Hematopoietic multipotent progenitor cell treated with erythropoietin and hydrocortisone succinate and interleukin-3 and kit ligand, for 6 days (in vitro differentiated cells): ENCODE data around the gene KIAA0319L.
"Not testable (repeated sequence)": the region's sequence is repeated elsewhere in the genome, so short reads cannot be mapped to it uniquely, and the experiment has no call there.

ENCODE experiments used
- DNase-seq: peaks from one replicate; pipeline ENCODE4 v3.0.0-alpha.2; 2015

The KIAA0319L gene

GRCh38 chr1:35557118-35557610 lies at the start of gene KIAA0319L:
Gene KIAA0319L, minus strand, starts transcription at chr1:35557403. Its CDS starts 2,912 bp downstream, at chr1:35554491.
- peak; percentile 89 for DNase-seq

GRCh38 chr1:35605867-35606182 lies 48.6 kb upstream of the KIAA0319L start:
- DNase-seq = no peak

DNA sequence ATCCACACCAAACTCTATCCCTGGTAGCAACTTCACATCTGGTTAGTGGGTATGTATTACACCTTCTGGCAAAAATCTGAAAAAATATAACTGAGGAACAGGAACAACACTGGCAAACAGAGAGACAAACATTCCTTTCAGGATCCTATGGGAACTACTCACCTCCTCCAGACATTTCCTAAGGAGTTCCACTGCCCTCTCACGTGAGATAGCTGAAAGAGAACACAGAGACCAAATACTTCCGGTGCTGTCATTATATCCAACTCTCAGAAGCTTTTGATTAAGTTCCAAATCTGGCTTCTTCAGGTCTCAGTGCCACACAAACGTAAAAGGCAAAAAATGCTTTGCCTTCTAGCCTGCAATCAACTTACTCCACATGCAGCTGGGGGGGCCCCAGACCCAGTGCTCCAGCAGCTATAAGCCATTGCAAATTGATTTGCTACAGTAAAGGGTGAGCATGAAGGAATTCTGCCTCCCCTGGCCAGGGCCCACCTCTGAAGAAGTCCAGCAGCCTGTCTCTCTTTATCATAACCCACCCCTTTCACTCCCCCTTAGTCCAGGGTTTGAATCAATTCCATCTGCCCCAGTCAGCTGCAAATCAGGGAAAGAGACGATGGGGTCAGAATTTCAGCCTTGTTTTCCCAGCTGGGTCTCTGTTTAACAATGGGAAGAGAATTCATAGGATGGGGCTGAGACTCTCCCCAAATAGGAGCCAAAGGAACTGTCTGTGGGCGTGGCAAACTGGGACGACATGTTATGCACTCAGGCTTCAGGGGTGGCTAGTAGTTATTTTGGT lies 48.1 kb upstream of the KIAA0319L start:
- DNase-seq = no peak

- DNase-seq = no peak
Measured at GRCh38 chr1:35603941-35604340, 46.7 kb upstream of the KIAA0319L start.

DNA sequence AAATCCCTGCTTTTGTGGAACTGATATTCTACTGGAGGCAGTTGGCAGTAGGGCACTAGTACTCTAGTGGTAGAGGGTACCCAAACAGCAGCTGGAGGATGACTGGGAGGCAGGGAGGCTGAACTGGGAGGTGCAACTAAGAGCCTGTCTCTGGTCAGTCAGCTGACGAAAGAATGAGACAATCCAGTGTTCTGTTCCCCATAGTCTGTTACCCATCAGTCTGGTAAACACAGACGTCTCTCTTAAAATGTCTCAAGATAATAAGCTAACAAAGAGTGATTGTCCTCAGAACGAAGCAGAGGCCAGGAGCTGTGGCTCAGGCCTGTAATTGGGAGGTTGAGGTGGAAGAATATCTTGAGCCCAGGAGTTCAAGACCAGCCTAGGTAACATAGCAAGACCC lies 46.3 kb upstream of the KIAA0319L start:
- no peak for DNase-seq

DNA sequence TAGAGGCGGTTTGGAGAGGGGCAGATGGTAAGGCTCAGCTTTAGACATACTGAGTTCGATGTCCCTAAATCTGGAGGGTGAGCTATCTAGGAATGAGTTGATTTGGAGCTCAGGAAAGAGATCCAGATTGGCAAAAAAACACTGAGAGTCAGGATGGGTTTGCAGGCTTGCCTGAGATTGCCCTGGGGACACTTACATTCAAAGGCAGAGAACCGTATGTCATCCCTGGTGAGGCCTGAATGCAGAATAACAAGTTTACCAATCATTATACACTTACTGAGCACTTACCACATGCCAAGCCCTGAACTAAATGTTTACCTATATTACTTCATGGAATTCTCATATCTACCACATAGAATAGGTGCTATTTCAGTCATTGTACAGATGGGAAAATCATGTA lies 43.4 kb upstream of the KIAA0319L start:
- DNase-seq = no peak

DNA sequence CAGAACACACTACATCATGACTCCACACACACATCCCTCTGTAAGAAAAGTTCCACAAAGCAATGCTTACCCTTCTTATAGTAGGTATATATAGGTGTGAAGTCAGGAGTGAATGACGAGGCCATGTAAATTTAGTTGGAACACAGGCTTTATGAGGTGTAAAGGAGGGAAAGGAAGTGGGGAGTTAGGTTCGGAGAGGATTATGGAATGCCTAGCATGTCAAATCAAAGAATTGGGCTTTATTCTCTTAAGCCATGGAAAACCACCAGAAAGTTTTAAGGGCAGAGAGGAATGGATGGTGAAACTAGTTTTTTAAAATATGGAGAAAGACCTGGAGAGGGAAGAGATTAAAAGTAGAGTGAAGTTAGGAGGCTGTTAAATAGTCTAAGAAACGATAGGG lies 42.2 kb upstream of the KIAA0319L start:
- DNase-seq = no peak

DNA sequence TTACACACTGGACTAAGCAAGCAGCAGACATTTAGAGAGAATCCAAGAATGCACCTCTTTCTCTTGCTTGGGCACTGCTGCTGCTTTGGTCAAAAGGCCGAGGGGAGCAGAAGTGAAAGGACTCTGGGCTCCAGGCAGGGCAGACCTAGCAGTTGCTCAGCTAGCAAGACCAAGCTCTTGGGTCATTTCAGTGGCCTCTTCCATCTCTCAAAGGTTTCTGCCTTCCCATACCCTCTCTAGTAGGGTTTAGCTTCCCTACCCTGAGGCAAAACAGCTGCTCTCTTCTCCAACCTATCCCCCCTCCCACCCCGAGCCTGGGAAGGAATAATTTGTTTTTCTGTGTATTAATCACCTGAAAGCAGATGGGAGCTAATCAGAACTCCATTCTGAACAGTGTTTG lies 41.7 kb upstream of the KIAA0319L start:
- no peak for DNase-seq

DNA sequence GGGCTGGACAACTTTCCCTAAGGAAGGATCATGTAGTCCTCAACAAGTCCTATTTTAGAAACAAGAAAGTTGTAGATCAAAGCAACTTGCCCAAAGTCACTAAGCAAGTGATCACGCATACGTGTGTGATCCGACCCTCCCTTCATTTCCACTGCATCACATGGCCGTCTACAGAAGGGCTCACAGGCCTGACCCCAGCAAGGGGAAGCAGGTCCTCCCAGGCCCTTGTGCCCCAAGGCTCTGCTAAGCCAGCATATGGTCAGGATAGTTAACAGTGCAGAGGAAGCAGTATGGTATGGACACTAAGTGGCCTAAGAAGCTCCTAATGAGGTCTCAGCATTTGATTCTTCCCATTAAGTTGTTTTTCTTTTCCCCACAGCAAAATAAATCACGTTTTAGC lies 40.7 kb upstream of the KIAA0319L start:
- no peak for DNase-seq

DNA sequence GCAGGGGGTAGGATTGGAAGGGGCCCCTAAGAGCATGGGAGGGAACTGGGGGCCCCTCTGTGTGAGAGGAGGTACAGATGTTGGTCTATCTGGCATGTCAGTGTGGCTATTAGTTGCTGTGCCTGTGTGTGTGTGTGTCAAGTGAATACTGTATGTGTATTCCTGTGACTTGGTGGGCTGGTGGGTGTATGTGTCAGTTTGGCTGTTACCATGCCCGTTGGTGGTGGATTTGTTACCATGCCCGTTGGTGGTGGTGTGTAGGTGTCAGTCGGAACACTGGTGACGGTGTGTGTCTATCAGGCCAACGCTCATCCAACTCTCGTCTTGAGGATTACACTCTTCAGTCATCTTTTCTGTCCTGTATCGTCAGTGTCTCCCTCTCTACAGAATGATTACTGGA lies 38.5 kb upstream of the KIAA0319L start:
- no peak for DNase-seq

- no peak for DNase-seq
Measured at GRCh38 chr1:35594005-35594760, 37.0 kb upstream of the KIAA0319L start.

DNA sequence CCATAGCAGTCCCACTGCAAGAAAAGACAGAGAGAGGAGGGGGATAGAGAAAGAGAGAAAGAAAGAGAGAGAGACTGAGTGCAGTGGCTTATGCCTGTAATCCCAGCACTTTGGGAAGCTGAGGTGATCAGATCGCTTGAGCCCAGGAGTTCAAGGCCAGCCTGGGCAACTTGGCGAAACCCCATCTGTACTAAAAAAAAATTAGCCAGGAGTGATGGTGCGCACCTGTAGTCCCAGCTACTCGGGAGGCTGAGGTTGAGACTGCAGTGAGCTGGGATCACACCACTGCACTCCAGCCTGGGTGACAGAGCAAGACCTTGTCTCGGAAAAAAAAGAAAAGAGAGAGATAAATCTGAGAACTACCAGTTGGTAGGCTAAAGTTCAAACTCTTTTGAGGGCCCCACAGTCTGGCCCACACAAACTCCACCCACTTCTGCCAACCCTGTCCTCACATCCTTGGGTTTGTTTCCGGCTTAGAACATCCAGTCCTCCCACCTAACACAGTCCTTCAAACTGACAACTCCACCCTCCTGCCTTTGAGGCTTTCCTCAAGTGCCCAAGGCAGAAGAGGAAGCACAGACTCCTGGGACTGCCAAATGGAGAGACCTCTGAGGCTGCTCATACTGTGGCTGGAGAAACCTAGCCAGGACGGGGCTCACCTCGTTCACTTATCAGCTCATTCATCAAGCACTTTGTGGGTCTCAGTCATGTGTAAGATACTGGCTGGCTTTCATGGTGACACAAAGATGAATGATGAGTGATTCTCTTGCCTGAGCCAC lies 36.0 kb upstream of the KIAA0319L start:
- peak; percentile 45 for DNase-seq

DNA sequence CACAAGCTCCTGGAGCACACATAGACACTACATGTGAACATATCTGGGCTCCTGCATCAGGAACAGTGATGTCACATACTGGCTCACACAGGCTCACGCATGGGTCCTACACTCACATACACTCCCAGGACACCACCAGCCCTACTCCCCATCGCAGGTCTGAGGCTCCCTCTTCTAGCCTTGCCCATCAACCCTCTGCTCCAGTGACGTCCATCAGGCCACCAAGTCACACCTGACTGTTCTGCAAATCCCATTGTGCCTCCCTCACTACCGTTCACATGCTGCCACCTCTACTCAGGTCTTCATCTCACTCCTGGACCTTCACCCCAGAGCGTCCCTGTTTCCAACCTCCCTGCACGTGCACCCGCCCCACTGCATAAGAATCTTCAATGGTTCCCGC lies 34.0 kb upstream of the KIAA0319L start:
- DNase-seq = no peak

GRCh38 chr1:35590476-35591040 lies 33.4 kb upstream of the KIAA0319L start:
- DNase-seq = no peak

GRCh38 chr1:35589516-35590427 lies 32.6 kb upstream of the KIAA0319L start:
- no peak for DNase-seq

- DNase-seq = no peak
Measured at GRCh38 chr1:35588197-35588910, 31.2 kb upstream of the KIAA0319L start.

- DNase-seq = no peak
Measured at GRCh38 chr1:35587736-35588135, 30.5 kb upstream of the KIAA0319L start.

DNA sequence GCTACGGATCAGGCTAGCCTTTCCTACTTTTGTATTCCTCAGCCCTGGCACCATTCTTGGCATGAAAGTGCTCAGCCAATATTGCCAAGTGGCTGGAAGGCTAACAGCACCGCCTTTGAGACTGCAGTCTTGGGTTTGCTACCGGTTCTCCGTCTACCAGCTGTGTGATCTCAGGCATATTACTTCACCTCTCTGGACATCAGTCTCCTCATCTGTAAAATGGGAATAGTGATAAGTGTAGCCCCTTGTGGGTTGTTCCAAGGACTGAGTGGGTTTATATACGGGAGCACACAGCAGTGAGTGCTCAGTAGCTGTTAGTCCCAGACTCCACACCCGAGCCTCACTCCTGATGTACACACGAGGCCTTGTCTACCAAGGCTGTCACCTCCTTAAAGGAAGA lies 29.6 kb upstream of the KIAA0319L start:
- no peak for DNase-seq

DNA sequence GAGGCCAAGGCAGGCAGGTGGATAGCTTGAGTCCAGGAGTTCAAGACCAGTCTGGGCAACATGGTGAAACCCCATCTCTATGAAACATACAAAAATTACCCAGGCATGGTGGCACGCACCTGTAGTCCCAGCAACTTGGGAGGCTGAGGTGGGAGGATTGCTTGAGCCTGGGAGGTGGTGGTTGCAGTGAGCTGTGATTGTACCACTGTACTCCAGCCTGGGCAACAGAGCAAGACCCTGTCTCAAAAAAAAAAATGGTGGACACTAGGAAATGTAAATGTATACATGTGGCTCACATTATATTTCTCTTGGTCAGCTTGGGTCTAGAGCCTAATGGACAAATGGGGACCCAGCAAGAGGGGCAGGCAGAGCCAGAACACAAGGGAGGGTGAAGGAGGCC lies 28.6 kb upstream of the KIAA0319L start:
- DNase-seq = not testable (repeated sequence)

GRCh38 chr1:35585281-35585680 lies 28.1 kb upstream of the KIAA0319L start:
- DNase-seq = no peak

- DNase-seq = not testable (repeated sequence)
Measured at GRCh38 chr1:35581621-35582020, 24.4 kb upstream of the KIAA0319L start.
